ENCODE data around the gene SH2D3C. TPM values are rescaled to one million over a fixed set of nuclear protein-coding genes. Genes with fewer than 3 reads are reported as not detected.

The SH2D3C gene
- polyA plus RNA-seq, 2 of the 4 experiments (the other 2 are of a cell fraction) = 0.06 TPM

GRCh38 chr9:127809002-127809539 is 30.6 kb upstream of the SH2D3C start:
- Histone ChIP-seq H3K4me3 (no peak overlapping the region), H3K9me3 (no peaks in the 10 kb centered on the region), H3K4me1 (peaks cover 17% of the 10 kb centered on the region), H3K27ac (no peak overlapping the region), H3K4me2 (no peak overlapping the region)
- FAIRE-seq (no peak), ATAC-seq (peak in 1 of 2 experiments; percentile 25; a peak in 1 of 6 replicates), DNase-seq (ENCODE audit: low read depth in 1 of 2, low spot score in 1 of 2) (no peak)
- POLR2A ChIA-PET = interaction anchor here (0.6 kb wide), 1 partner anchor 8 kb away, joined by 3 read pairs; no protein-coding TSS in a partner anchor
- CTCF ChIA-PET = interaction anchor here (0.9 to 2.4 kb wide), 9 partner anchors 9 to 75 kb away, joined by 3 to 8 read pairs (median 4); partner anchors contain the start of gene CDK9
- TF ChIP-seq MAX (IDR thresholded peaks at IDR 0.05) (no peak), ZSCAN20 (CRISPR knock-in tag; IDR thresholded peaks at IDR 0.05) (no peak), HES2 (IDR thresholded peaks at IDR 0.05) (no peak), ESRRA (IDR thresholded peaks at IDR 0.05; ENCODE audit: borderline replicate concordance, low read length) (no peak), TP53 (CRISPR knock-in tag; IDR thresholded peaks at IDR 0.05) (no peak), MAFK (IDR thresholded peaks at IDR 0.05; ENCODE audit: partially characterized antibody) (no peak), MYC (IDR thresholded peaks at IDR 0.05; ENCODE audit: borderline replicate concordance, low read length) (no peak), NFE2L2 (conservative IDR thresholded peaks at IDR 0.05; ENCODE audit: low read length) (no peak), RCOR1 (IDR thresholded peaks at IDR 0.05; ENCODE audit: low read depth, low read length) (no peak), CHD4 (IDR thresholded peaks at IDR 0.05; ENCODE audit: borderline replicate concordance) (no peak), USF2 (IDR thresholded peaks at IDR 0.05) (no peak), SMC3 (IDR thresholded peaks at IDR 0.05) (no peak), RNF2 (IDR thresholded peaks at IDR 0.05; ENCODE audit: borderline replicate concordance, low read depth) (no peak), HMGXB4 (CRISPR knock-in tag; IDR thresholded peaks at IDR 0.05; ENCODE audit: borderline replicate concordance) (no peak), KDM5A (IDR thresholded peaks at IDR 0.05) (no peak), JUN (IDR thresholded peaks at IDR 0.05) (no peak)
- 92% methylated on average over 4 of the region's 9 CpGs for WGBS (ENCODE audit: missing lambda C conversion rate)

- H3K9me3 ChIP-seq = no peaks in the 10 kb centered on the region
- no peak overlapping the region for H3K4me3 ChIP-seq
- H3K4me2 ChIP-seq = no peak overlapping the region
- WGBS (ENCODE audit: missing lambda C conversion rate) = 89% methylated on average over 13 of the region's 17 CpGs
- ATAC-seq = no peak
- peaks cover 21% of the 10 kb centered on the region for H3K4me1 ChIP-seq
- DNase-seq (ENCODE audit: low read depth in 1 of 2, low spot score in 1 of 2) = no peak
- no peak overlapping the region for H3K27ac ChIP-seq
- ChIA-PET CTCF (interaction anchor here (0.9 to 2.4 kb wide), 8 partner anchors 9 to 66 kb away, joined by 3 to 8 read pairs (median 4); partner anchors contain the start of gene CDK9), POLR2A (no interaction called here)
- TF ChIP-seq CEBPB (IDR thresholded peaks at IDR 0.05) (no peak), MAX (IDR thresholded peaks at IDR 0.05) (no peak), HOXA7 (CRISPR knock-in tag; IDR thresholded peaks at IDR 0.05) (no peak), POLR2A (IDR thresholded peaks at IDR 0.05; ENCODE audit: low read length) (no peak), E2F6 (IDR thresholded peaks at IDR 0.05; ENCODE audit: borderline replicate concordance, low read depth) (no peak), JUNB (IDR thresholded peaks at IDR 0.05) (no peak), HOXB5 (CRISPR knock-in tag; IDR thresholded peaks at IDR 0.05) (no peak), MAZ (IDR thresholded peaks at IDR 0.05; ENCODE audit: borderline replicate concordance, low read depth, low read length) (no peak), RCOR1 (IDR thresholded peaks at IDR 0.05; ENCODE audit: low read depth, low read length) (no peak), BHLHE40 (IDR thresholded peaks at IDR 0.05; ENCODE audit: low read depth, low read length) (no peak), MAFK (IDR thresholded peaks at IDR 0.05; ENCODE audit: partially characterized antibody) (no peak), FOXS1 (CRISPR knock-in tag; IDR thresholded peaks at IDR 0.05) (no peak), ZNF302 (CRISPR knock-in tag; IDR thresholded peaks at IDR 0.05) (no peak), HDAC2 (IDR thresholded peaks at IDR 0.05) (no peak), KDM5A (IDR thresholded peaks at IDR 0.05) (no peak), HMGXB4 (CRISPR knock-in tag; IDR thresholded peaks at IDR 0.05; ENCODE audit: borderline replicate concordance) (no peak), MYC (IDR thresholded peaks at IDR 0.05; ENCODE audit: borderline replicate concordance, low read length) (no peak), JUN (IDR thresholded peaks at IDR 0.05) (no peak)
- no peak for FAIRE-seq
These were observed 30.0 kb upstream of the SH2D3C start for GRCh38 chr9:127808347-127809001.

All from A549 (cell line).